ENCODE results near the gene FOXD2. TPM values are rescaled to one million over a fixed set of nuclear protein-coding genes. Genes with fewer than 3 reads are reported as not detected.

The FOXD2 gene
- polyA plus RNA-seq, 1 experiment: not detected

DNA sequence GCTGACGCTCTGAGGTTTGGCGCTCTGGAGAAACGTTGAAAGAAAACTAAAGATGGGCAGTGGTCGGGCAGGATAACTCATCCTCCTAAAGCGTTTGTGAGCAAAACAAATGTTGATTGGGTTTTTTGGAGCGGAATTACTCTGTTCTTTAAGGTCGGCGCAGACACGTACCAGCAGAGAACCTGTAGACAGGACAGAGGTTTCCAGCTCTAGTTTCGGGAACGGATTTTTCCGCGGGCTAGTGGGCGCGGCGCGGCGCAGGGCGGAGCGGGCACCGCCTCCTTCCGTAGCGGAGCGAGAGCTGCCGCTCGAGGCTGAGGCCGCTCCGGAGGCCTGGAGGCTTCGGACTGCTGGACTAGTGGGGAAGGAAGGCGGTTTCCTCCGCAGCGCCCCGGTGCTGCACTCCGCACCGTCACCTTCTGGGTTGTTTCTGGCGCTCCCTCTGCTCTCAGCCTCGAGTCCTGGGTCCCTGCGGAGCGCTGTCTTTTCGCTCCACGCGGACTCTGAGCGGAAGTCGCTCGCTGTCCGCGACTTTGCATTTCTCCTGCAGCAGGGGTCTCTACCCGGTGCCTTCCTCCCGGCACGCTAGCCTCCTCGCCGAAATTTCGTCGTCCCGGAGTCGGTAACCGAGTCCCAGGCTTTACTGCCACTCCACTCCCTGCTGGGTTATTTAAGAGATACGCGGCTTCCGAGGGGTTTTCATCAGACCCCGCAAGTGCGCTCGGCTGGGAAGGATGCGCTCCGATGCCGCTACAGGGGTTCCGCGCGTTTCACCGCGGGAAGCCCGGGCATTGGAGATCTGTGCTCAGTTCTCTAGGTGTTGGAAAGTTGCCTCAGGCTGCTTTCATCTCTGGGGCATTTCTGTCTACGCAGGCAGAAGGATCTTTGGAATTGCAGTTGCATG, 7.0 kb downstream of the FOXD2 start:
- no peak overlapping the region for H3K27ac ChIP-seq (ENCODE audit: low read depth, low read length)
- DNase-seq (ENCODE audit: low read depth, low spot score): no peak
- no peaks in the 10 kb centered on the region; the same call in 1 of the 2 replicates for H3K9me3 ChIP-seq (ENCODE audit: control insufficient read depth, insufficient read depth, low read length)
- H3K4me3 ChIP-seq (ENCODE audit: low read depth, low read length): peak overlapping the region; percentile 20; the same call in 1 of the 2 replicates
- CTCF ChIA-PET: interaction anchor here (1.1 kb wide), 2 partner anchors 9 to 266 kb away, joined by 3 to 5 read pairs; no protein-coding TSS in a partner anchor
- H3K27me3 ChIP-seq (ENCODE audit: control insufficient read depth, insufficient read depth, low read length): peaks cover 94% of the 10 kb centered on the region
- POLR2A ChIA-PET: no interaction called here
- TF ChIP-seq, protein P1, sequence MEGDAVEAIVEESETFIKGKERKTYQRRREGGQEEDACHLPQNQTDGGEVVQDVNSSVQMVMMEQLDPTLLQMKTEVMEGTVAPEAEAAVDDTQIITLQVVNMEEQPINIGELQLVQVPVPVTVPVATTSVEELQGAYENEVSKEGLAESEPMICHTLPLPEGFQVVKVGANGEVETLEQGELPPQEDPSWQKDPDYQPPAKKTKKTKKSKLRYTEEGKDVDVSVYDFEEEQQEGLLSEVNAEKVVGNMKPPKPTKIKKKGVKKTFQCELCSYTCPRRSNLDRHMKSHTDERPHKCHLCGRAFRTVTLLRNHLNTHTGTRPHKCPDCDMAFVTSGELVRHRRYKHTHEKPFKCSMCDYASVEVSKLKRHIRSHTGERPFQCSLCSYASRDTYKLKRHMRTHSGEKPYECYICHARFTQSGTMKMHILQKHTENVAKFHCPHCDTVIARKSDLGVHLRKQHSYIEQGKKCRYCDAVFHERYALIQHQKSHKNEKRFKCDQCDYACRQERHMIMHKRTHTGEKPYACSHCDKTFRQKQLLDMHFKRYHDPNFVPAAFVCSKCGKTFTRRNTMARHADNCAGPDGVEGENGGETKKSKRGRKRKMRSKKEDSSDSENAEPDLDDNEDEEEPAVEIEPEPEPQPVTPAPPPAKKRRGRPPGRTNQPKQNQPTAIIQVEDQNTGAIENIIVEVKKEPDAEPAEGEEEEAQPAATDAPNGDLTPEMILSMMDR (IDR thresholded peaks at IDR 0.05; ENCODE audit: low read depth, low read length): no peak

DNA sequence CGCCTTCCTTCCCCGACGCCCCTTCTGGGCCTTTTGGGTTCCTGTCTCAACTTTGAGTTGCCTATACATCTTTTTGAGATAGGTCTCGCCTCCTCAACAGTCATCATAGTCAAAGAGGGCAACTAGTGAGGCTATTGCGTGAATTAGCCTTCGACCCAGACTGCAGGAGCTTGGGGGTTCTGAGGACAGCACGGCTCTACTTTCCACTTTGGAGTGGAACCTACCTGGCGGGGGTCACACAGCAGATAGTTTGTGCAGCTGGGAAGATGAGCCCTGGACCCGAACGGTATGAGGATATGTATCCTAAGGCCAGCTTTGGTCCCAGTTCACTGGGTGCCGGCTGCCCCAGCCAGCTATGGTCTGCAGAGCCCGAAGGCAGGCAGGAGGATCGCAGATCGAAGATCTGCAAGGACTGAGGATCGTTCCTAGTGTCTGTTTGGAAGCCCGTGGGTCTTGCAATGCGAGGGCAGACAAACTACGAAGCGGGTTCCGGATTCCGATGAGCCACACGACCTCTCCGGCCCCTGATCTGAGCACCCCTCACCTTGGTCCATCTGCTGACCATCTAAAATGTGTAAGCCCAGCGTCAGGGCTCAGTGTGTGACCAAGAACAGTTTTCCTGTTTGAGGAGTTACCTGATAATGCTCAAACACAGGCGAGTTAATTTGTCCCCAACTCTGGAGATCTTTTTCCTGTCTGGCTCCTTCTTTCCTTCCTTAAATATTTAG, 8.1 kb downstream of the FOXD2 start:
- H3K27me3 ChIP-seq (ENCODE audit: control insufficient read depth, insufficient read depth, low read length): peaks cover 93% of the 10 kb centered on the region
- no peak overlapping the region for H3K27ac ChIP-seq (ENCODE audit: low read depth, low read length)
- TF ChIP-seq, protein P1 (IDR thresholded peaks at IDR 0.05; ENCODE audit: low read depth, low read length): no peak
- H3K4me3 ChIP-seq (ENCODE audit: low read depth, low read length): no peak overlapping the region
- CTCF ChIA-PET: interaction anchor here (1.6 kb wide), 1 partner anchor 8 kb away, joined by 7 read pairs; the partner anchor contains the start of gene FOXD2
- DNase-seq (ENCODE audit: low read depth, low spot score): no peak
- POLR2A ChIA-PET: no interaction called here
- H3K9me3 ChIP-seq (ENCODE audit: control insufficient read depth, insufficient read depth, low read length): no peaks in the 10 kb centered on the region; the same call in 1 of the 2 replicates

GRCh38 chr1:47448462-47449222, 10.8 kb downstream of the FOXD2 start:
- no peaks in the 10 kb centered on the region; the same call in 1 of the 2 replicates for H3K9me3 ChIP-seq (ENCODE audit: control insufficient read depth, insufficient read depth, low read length)
- ChIA-PET POLR2A (interaction anchor here (0.5 kb wide), 1 partner anchor 7 kb away, joined by 3 read pairs; no protein-coding TSS in a partner anchor), CTCF (interaction anchor here (1.1 to 3.9 kb wide), 5 partner anchors 12 to 278 kb away, joined by 3 to 44 read pairs (median 14); partner anchors contain the start of gene FOXD2)
- no peak overlapping the region for H3K27ac ChIP-seq (ENCODE audit: low read depth, low read length)
- TF ChIP-seq, protein P1 (IDR thresholded peaks at IDR 0.05; ENCODE audit: low read depth, low read length): no peak
- H3K4me3 ChIP-seq (ENCODE audit: low read depth, low read length): no peak overlapping the region
- DNase-seq (ENCODE audit: low read depth, low spot score): no peak
- H3K27me3 ChIP-seq (ENCODE audit: control insufficient read depth, insufficient read depth, low read length): peaks cover 78% of the 10 kb centered on the region

DNA sequence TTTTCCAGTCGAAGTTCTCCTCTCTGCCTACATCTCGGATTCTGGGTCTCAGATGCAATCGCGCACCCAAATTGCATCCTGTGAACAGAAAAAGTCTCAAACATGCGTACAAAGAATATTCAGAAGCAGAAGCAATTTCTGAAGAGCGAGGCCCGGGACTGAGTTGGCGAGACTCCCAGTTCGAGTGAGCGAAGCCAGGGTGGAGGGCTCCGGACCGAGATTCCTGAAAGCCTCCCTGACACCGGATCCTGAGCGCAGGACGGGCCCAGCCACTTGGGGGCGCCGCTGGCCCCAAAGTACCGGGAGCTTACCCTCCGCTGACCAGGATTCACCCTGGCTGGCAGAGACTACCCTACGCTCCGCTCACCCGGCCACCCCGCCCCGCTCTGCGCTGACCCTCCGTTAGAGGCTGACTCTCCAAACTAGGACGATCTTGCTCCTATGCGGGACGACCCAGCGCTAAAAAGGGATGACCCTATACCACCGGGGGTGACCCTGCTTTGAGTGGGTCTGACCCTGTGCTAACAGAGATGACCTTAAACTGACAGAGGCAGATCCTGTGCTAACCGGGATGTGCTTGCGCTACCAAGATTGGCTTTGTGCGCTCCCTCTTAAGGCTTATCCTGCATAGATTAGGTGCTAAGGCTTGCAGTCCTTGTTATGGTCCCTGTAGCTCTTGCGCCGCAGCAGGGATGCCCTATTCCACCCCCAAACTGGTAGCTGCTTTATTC, 12.1 kb downstream of the FOXD2 start:
- ChIA-PET CTCF (interaction anchor here (1.0 to 3.9 kb wide), 6 partner anchors 8 to 276 kb away, joined by 3 to 44 read pairs (median 8); partner anchors contain the start of gene FOXD2), POLR2A (no interaction called here)
- Histone ChIP-seq H3K4me3 (ENCODE audit: low read depth, low read length) (no peak overlapping the region), H3K27me3 (ENCODE audit: control insufficient read depth, insufficient read depth, low read length) (peaks cover 64% of the 10 kb centered on the region), H3K9me3 (ENCODE audit: control insufficient read depth, insufficient read depth, low read length) (no peaks in the 10 kb centered on the region; the same call in 1 of the 2 replicates), H3K27ac (ENCODE audit: low read depth, low read length) (no peak overlapping the region)
- TF ChIP-seq, protein P1 (IDR thresholded peaks at IDR 0.05; ENCODE audit: low read depth, low read length): peak; percentile 45
- DNase-seq (ENCODE audit: low read depth, low spot score): no peak
